ENCODE data around the gene PAFAH2.

- TF ChIP-seq CTCF (tag by site-specific recombination; IDR thresholded peaks at IDR 0.05) (no peak), ZNF518A (tag by site-specific recombination; conservative IDR thresholded peaks at IDR 0.05; ENCODE audit: low read depth) (no peak), ZNF280D (tag by site-specific recombination; IDR thresholded peaks at IDR 0.05) (no peak), PRDM4 (tag by site-specific recombination; IDR thresholded peaks at IDR 0.05) (no peak), ZFP3 (tag by site-specific recombination; IDR thresholded peaks at IDR 0.05; ENCODE audit: low read depth) (no peak), ZNF311 (tag by site-specific recombination; IDR thresholded peaks at IDR 0.05; ENCODE audit: borderline replicate concordance) (no peak), ZNF473 (tag by site-specific recombination; IDR thresholded peaks at IDR 0.05) (no peak), BCL11A (tag by site-specific recombination; IDR thresholded peaks at IDR 0.05; ENCODE audit: low read depth) (no peak), ZNF16 (tag by site-specific recombination; IDR thresholded peaks at IDR 0.05; ENCODE audit: low read depth) (no peak)
These were observed 41.0 kb upstream of the PAFAH2 start for GRCh38 chr1:26038904-26039303.
